A549 treated with RU486 at 1 μM for 4 hours (cell line): ENCODE results near the gene PTMS. TPM values are rescaled to one million over a fixed set of nuclear protein-coding genes. Genes with fewer than 3 reads are reported as not detected.

Experiments used
- total RNA-seq: library from RNA; stranded (reverse); fragments of 200-300 nt; extraction: Qiagen RNA extraction; gene quantifications from 5 replicates; pipeline ENCODE4 v1.2.3, GENCODE V29; 2022; ENCODE audit warnings: low read depth

The PTMS gene
- 655 to 1,143 TPM (median 965 TPM) in 5 replicates for total RNA-seq

GRCh38 chr12:6765634-6766581 lies at the start of gene PTMS:
Gene PTMS, plus strand, starts transcription at chr12:6766363. Its CDS starts 343 bp downstream, at chr12:6766706.

GRCh38 chr12:6723607-6724408 lies 42.4 kb upstream of the PTMS start, which contains the start of gene COPS7A:
Gene COPS7A, plus strand, starts transcription at chr12:6724046. Its CDS starts 611 bp downstream, at chr12:6724657.

GRCh38 chr12:6752921-6753771 lies 13.0 kb upstream of the PTMS start, which contains the start of gene MLF2:
Gene MLF2, minus strand, starts transcription at chr12:6753141. Its CDS starts 807 bp downstream, at chr12:6752334.

GRCh38 chr12:6772331-6772695 lies 6.2 kb downstream of the PTMS start, which contains the start of gene LAG3:
Gene LAG3, plus strand, starts transcription at chr12:6772520. Its CDS starts 333 bp downstream, at chr12:6772853.

GRCh38 chr12:6788972-6789924 lies 23.1 kb downstream of the PTMS start, which contains the start of gene CD4:
Gene CD4, plus strand, starts transcription at chr12:6789528. Its CDS starts 10,611 bp downstream, at chr12:6800139.

Other genes starting within 250 kb of the PTMS start
- gene GAPDH, start 231.8 kb upstream of the PTMS start, total RNA-seq = 6,637 to 8,953 TPM (median 8,845 TPM) in 5 replicates
- gene IFFO1, start 210.3 kb upstream of the PTMS start, total RNA-seq = 2.0 to 3.2 TPM (median 2.2 TPM) in 5 replicates
- 104 to 116 TPM (median 106 TPM) in 5 replicates for gene NOP2, start 198.1 kb upstream of the PTMS start, total RNA-seq
- gene CHD4, start 159.0 kb upstream of the PTMS start, total RNA-seq = 63.6 to 81.6 TPM (median 70.1 TPM) in 5 replicates
- 0.30 to 0.91 TPM (median 0.50 TPM) in 5 replicates for gene LPAR5, start 130.4 kb upstream of the PTMS start, total RNA-seq
- gene ACRBP, start 118.9 kb upstream of the PTMS start, total RNA-seq = 0.21 to 0.39 TPM (median 0.30 TPM) in 4 of 5 replicates, not detected in the other
- gene ING4, start 103.2 kb upstream of the PTMS start, total RNA-seq = 13.4 to 17.6 TPM (median 16.0 TPM) in 5 replicates
- 52.6 to 62.9 TPM (median 62.6 TPM) in 5 replicates for gene ZNF384, start 77.0 kb upstream of the PTMS start, total RNA-seq
- gene PIANP, start 65.5 kb upstream of the PTMS start, total RNA-seq = 0.51 to 1.1 TPM (median 0.81 TPM) in 5 replicates
- gene COPS7A, start 42.3 kb upstream of the PTMS start, total RNA-seq = 45.2 to 57.8 TPM (median 55.4 TPM) in 5 replicates
- 260 to 330 TPM (median 311 TPM) in 5 replicates for gene MLF2, start 13.2 kb upstream of the PTMS start, total RNA-seq
- 0.69 to 1.6 TPM (median 1.3 TPM) in 5 replicates for gene LAG3, start 6.2 kb downstream of the PTMS start, total RNA-seq
- gene CD4, start 23.2 kb downstream of the PTMS start, total RNA-seq = not detected in 5 replicates
- 0.22 to 1.1 TPM (median 0.49 TPM) in 5 replicates for gene GPR162, start 55.5 kb downstream of the PTMS start, total RNA-seq
- 20.6 to 31.4 TPM (median 26.1 TPM) in 5 replicates for gene P3H3, start 62.0 kb downstream of the PTMS start, total RNA-seq
- gene GNB3, start 74.6 kb downstream of the PTMS start, total RNA-seq = 1.0 to 3.0 TPM (median 1.9 TPM) in 5 replicates
- gene CDCA3, start 84.9 kb downstream of the PTMS start, total RNA-seq = 77.3 to 87.9 TPM (median 81.9 TPM) in 5 replicates
- gene USP5, start 85.8 kb downstream of the PTMS start, total RNA-seq = 74.4 to 95.2 TPM (median 79.1 TPM) in 5 replicates
- gene TPI1, start 101.2 kb downstream of the PTMS start, total RNA-seq = 1,427 to 1,634 TPM (median 1,600 TPM) in 5 replicates
- 15.4 to 25.5 TPM (median 22.8 TPM) in 5 replicates for gene SPSB2, start 106.9 kb downstream of the PTMS start, total RNA-seq
- gene LRRC23, start 138.5 kb downstream of the PTMS start, total RNA-seq = 16.6 to 19.4 TPM (median 18.2 TPM) in 5 replicates
- gene ENO2, start 148.2 kb downstream of the PTMS start, total RNA-seq = 36.1 to 43.9 TPM (median 38.6 TPM) in 5 replicates
- 46.3 to 79.4 TPM (median 70.1 TPM) in 5 replicates for gene ATN1, start 161.6 kb downstream of the PTMS start, total RNA-seq
- gene RNU7-1, start 177.5 kb downstream of the PTMS start, total RNA-seq = not detected in 5 replicates
- 259 to 304 TPM (median 287 TPM) in 5 replicates for gene C12orf57, start 177.7 kb downstream of the PTMS start, total RNA-seq
- gene PTPN6, start 185.0 kb downstream of the PTMS start, total RNA-seq = 9.5 to 14.0 TPM (median 11.9 TPM) in 5 replicates
- 303 to 358 TPM (median 334 TPM) in 5 replicates for gene PHB2, start 204.3 kb downstream of the PTMS start, total RNA-seq
- 61.3 to 85.1 TPM (median 67.4 TPM) in 5 replicates for gene EMG1, start 204.6 kb downstream of the PTMS start, total RNA-seq